Measurements from ENCODE around the gene MRGPRX4.
A peak's percentile ranks its signal among the peaks of the same experiment; 100 is the strongest.
"Not testable (repeated sequence)": the region's sequence is repeated elsewhere in the genome, so short reads cannot be mapped to it uniquely, and the experiment has no call there.

The MRGPRX4 gene

DNA sequence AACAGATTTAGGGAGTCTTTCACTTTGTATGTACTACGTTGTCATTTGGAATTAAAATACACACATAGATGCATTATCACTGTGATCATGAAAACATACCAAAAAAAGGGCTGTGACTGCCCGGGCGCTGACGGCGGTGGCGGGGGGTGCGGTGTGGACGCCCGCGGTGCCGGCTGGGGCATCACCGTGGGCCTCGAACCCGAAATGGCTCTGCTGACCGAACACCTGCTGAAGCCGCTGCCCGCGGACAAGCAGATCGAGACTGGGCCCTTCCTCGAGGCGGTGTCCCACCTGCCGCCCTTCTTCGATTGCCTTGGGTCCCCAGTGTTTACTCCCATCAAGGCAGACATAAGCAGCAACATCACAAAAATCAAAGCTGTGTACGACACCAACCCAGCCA is 16.2 kb downstream of the MRGPRX4 start:
- TF ChIP-seq, protein P1, sequence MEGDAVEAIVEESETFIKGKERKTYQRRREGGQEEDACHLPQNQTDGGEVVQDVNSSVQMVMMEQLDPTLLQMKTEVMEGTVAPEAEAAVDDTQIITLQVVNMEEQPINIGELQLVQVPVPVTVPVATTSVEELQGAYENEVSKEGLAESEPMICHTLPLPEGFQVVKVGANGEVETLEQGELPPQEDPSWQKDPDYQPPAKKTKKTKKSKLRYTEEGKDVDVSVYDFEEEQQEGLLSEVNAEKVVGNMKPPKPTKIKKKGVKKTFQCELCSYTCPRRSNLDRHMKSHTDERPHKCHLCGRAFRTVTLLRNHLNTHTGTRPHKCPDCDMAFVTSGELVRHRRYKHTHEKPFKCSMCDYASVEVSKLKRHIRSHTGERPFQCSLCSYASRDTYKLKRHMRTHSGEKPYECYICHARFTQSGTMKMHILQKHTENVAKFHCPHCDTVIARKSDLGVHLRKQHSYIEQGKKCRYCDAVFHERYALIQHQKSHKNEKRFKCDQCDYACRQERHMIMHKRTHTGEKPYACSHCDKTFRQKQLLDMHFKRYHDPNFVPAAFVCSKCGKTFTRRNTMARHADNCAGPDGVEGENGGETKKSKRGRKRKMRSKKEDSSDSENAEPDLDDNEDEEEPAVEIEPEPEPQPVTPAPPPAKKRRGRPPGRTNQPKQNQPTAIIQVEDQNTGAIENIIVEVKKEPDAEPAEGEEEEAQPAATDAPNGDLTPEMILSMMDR (IDR thresholded peaks at IDR 0.05; ENCODE audit: control insufficient read depth, insufficient read depth, low read depth, low read length, missing control alignments), result no peak
- no peak for DNase-seq (ENCODE audit: low read depth)
- H3K4me3 ChIP-seq (ENCODE audit: control insufficient read depth, low read depth, low read length), result no peak overlapping the region

DNA sequence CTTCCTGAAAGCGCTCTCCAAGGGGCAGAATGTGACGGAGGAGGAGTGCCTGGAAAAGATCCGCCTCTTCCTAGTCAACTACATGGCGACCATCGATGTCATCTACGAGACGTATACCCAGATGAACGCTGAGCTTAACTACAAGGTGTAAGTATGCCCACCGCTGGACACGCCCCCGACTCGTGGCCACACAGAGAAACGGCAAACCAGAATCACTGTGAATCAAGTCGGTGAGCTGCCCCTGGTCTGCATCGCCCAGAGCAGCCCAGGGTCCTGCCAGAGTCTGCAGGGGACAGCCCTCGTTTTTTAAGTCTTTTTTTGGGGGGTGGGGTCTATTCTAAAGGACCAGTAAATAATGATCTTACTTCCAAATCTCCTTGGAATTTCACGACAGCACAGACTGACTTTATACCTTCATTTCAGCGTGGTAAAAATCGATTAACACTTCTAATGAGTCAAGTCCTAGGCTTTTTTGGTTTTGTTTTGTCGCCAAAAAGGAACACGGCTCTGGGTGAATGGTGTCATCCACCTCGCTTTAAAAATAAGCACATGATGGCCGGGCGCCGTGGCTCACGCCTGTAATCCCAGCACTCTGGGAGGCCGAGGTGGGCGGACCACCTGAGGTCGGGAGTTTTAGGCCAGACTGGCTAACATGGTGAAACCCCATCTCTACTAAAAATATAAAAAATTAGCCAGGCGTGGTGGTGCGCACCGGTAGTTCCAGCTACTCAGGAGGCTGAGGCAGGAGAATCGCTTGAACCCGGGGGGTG is 17.0 kb downstream of the MRGPRX4 start:
- not testable (repeated sequence) for DNase-seq (ENCODE audit: low read depth); H3K4me3 ChIP-seq (ENCODE audit: control insufficient read depth, low read depth, low read length)

DNA sequence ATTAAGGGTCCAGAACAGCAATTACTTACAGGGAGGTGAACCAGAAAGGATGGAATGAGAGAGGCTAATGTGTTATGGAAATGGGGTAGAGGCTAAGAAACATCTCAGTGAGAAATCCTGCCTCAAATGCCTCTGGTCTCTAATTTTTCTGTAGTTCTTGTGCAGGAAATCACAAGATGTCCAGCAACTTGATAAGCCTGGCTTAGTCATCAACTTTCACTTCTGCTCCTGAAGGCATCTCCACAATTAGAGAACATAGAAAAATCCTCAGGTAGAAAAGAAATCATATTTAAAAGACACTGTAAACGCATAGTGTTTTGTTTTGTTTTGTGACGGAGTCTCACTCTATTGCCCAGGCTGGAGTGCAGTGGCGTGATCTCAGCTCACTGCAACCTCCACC is 18.7 kb downstream of the MRGPRX4 start:
- DNase-seq (ENCODE audit: low read depth), result no peak
- no peak overlapping the region for H3K4me3 ChIP-seq (ENCODE audit: control insufficient read depth, low read depth, low read length)
- TF ChIP-seq, protein P1 (IDR thresholded peaks at IDR 0.05; ENCODE audit: control insufficient read depth, insufficient read depth, low read depth, low read length, missing control alignments), result no peak

DNA sequence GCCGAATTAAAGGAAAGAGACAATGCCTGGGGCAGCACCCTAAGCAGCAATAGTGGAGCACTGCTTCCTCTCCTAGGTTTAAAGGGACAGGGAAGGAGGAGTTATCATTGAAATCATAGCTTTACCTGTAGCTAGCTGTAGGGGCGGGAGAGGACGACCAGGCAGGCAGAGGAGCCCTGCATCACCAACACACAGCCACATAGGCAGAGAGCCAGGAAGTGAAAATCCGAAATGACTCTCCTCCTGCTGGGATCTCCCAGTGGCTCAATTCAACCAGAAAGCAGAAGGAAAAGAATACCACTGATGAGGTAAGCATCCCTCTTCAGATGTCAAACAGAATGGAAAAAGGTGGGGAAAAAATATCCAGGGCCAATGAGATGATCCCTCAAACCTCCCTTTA is 20.4 kb downstream of the MRGPRX4 start:
- DNase-seq (ENCODE audit: low read depth), result no peak

DNA sequence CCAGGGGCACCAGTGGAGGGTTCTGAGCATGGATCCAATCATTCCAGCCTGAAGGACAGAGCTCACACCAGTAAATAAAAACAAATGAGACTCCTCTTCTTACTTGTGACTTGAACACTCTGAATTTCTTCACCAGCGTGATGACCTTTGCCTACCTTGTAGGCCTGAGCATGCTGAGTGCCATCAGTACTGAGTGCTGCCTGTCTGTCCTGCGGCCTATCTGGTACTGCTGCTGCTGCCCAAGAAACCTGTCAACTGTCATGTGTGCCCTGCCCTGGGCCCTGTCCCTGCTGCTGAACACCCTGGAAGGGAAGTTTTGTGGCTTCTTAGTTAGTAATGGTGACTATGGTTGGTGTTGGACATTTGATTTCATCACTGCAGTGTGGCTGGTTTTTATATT is 23.9 kb downstream of the MRGPRX4 start:
- TF ChIP-seq, protein P1 (IDR thresholded peaks at IDR 0.05; ENCODE audit: control insufficient read depth, insufficient read depth, low read depth, low read length, missing control alignments), result no peak
- no peak overlapping the region for H3K4me3 ChIP-seq (ENCODE audit: control insufficient read depth, low read depth, low read length)
- no peak for DNase-seq (ENCODE audit: low read depth)

More for the DNA sequence above, 20.4 kb downstream of the MRGPRX4 start:
- H3K4me3 ChIP-seq (ENCODE audit: control insufficient read depth, low read depth, low read length), result no peak overlapping the region
- TF ChIP-seq, protein P1 (IDR thresholded peaks at IDR 0.05; ENCODE audit: control insufficient read depth, insufficient read depth, low read depth, low read length, missing control alignments), result no peak

DNA sequence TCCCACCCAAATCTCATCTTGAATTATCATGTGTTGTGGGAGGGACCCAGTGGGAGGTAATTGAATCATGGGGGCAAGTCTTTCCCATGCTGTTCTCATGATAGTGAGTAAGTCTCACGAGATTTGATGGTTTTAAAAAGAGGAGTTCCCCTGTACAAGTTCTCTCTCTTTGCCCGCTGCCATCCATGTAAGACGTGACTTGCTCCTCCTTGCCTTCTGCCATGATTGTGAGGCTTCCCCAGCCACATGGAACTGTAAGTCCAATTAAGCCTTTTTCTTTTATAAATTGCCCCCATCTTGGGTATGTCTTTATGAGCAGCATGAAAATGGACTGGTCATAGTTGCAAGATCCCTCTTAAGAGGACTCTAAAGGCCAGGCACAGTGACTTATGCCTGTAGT is 25.1 kb downstream of the MRGPRX4 start:
- H3K4me3 ChIP-seq (ENCODE audit: control insufficient read depth, low read depth, low read length); DNase-seq (ENCODE audit: low read depth): not testable (repeated sequence)

DNA sequence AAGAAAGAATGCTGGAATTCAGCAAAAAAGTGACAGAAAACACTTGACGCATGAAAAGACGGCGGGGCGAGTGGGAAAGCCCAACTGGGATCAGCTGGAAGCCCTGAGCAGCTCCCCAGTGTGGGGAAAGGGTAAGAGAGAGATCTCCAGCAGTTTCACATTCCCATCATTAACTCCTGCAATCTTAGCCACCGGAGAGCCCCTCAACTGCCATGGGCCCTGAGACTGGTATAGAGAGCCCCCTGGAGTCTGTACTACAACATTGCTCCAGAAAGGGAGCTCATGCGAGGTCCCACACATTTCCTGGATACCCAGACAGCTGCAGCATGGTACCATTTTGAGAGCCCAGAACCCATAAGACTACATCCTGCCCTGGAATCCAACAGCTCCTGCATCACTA is 31.1 kb downstream of the MRGPRX4 start:
- no peak for DNase-seq (ENCODE audit: low read depth)
- TF ChIP-seq, protein P1 (IDR thresholded peaks at IDR 0.05; ENCODE audit: control insufficient read depth, insufficient read depth, low read depth, low read length, missing control alignments), result peak; percentile 42
- H3K4me3 ChIP-seq (ENCODE audit: control insufficient read depth, low read depth, low read length), result no peak overlapping the region

DNA sequence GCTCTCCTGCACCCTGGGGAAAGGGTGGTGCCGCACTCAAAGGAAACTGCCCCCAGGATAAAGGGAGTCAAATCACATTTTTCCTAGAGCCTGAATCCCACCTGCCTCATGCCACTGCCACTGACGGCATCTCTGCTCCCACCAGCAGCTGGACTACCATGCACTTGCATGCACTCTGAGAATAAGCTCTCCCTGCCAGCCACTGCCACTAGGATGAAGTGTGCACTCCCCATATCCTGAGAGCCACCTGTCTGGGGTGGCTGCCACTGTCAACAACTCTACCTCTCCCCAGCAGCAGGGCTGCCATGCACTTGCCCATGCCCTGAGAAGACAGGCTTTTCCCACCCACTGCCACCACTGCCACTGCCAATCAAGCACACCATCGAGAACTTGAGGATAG is 31.6 kb downstream of the MRGPRX4 start:
- TF ChIP-seq, protein P1 (IDR thresholded peaks at IDR 0.05; ENCODE audit: control insufficient read depth, insufficient read depth, low read depth, low read length, missing control alignments), result no peak
- no peak overlapping the region for H3K4me3 ChIP-seq (ENCODE audit: control insufficient read depth, low read depth, low read length)
- DNase-seq (ENCODE audit: low read depth), result no peak

Measured in AG09309 (cell line).